GM12873 (cell line): ENCODE measurements around the gene NLN.

Experiments used
- TF ChIP-seq, protein P1 (sequence below): IDR thresholded peaks from 2 replicates; pipeline ENCODE4 v1.5.1; 2012; ENCODE audit warnings: low read depth, mild to moderate bottlenecking, moderate library complexity, low read length, control low read depth; ENCODE audit not compliant: insufficient read depth; ENCODE audit errors: missing control alignments

Gene NLN

DNA sequence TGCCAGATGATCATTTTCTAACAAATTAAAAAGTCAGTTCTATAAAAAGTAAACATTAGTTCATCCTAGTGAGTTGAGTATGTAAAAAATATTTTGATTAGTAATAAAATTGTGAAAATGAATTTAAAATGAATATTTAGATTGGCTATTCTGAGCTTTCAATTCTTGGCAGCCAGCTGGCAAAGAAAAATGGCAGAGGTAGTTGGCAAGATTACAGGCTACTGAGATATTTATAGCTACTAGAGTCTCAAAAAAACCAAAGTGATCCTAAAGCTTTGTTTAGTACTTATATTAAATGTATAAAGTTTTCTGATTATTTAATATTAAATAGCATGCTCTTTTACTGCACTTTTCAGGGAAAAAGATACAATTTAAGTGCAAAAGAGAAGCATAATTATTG lies 25.1 kb upstream of the NLN start:
- TF ChIP-seq, protein P1, sequence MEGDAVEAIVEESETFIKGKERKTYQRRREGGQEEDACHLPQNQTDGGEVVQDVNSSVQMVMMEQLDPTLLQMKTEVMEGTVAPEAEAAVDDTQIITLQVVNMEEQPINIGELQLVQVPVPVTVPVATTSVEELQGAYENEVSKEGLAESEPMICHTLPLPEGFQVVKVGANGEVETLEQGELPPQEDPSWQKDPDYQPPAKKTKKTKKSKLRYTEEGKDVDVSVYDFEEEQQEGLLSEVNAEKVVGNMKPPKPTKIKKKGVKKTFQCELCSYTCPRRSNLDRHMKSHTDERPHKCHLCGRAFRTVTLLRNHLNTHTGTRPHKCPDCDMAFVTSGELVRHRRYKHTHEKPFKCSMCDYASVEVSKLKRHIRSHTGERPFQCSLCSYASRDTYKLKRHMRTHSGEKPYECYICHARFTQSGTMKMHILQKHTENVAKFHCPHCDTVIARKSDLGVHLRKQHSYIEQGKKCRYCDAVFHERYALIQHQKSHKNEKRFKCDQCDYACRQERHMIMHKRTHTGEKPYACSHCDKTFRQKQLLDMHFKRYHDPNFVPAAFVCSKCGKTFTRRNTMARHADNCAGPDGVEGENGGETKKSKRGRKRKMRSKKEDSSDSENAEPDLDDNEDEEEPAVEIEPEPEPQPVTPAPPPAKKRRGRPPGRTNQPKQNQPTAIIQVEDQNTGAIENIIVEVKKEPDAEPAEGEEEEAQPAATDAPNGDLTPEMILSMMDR: no peak

DNA sequence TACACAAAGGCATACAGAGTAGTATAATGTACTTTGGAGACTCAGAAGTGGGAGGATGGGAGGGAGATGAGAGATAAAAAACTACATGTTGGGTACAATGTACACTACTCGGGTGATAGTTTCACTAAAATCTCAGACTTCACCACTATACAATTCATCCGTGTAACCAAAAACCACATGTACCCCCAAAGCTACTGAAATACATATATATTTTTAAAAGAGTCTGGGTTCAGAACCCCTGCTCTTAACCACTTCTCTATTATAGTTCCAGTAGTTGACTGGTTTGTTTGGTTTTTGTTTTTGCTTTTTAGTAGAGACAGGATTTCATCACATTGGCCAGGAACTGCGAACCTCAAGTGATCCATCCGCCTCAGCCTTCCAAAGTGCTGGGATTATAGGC lies 22.7 kb upstream of the NLN start:
- TF ChIP-seq, protein P1: no peak

DNA sequence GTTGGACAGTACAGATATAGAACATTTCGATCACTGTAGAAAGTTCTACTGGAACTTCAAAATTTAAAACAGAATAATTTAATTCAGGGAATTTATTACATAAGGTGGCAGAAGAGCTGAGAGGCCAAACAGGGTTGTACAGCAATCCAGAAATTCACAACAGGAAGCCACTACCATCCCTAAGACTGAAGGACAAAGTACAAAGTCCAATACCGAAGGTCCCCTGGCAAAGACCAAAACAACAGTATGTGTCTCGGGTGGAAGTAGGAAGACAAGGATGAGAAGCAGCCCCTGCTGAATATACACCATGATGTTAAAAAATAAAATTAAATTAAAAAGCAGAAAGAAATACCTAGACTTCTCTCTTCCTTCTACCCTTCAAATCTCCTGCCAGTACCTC lies 20.0 kb upstream of the NLN start:
- TF ChIP-seq, protein P1: no peak

DNA sequence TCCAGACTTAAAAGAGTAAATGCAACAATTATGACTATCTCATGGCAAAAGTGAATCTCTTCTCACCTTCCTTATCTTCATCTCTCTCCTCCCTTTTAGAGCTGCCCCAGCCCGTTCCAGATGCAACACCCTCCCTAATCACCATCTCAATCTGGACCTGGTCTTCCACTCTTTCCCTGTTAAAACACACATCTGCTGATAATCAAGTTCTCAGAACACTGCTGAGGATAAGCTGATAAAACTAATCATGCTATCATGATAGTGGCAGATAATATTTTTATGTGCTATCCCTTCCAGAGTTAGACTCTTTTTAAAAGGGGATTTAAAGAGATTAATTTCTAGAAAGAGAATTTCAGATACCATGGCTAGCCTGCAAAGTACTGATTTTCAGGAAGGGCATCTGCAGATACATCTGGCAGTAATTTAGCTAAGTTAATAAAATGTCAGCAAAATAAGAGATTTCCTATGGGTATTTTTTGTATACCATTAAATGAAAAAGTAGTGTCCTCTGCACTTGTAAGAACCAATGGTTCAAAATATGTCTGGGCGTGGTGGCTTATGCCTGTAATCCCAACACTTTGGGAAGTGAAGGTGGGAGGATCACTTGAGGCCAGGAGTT lies 17.3 kb upstream of the NLN start:
- TF ChIP-seq, protein P1: no peak

DNA sequence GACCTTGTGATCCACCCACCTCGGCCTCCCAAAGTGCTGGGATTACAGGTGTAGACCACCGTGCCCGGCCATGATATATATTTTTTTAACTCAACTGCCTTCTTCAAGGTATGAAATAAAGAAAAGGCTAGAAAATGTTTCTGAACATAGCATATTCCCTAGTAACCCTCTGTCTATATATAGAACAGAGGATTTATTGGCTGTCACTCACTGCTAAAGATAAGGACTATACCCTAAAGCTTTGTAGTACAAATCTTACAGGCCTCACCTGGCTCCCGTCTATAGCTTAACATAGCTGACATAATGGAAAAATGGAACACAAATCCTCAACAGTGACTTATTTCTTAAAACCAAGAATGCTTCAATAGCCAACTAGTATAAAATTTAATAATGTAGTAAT lies 14.3 kb upstream of the NLN start:
- TF ChIP-seq, protein P1: no peak

DNA sequence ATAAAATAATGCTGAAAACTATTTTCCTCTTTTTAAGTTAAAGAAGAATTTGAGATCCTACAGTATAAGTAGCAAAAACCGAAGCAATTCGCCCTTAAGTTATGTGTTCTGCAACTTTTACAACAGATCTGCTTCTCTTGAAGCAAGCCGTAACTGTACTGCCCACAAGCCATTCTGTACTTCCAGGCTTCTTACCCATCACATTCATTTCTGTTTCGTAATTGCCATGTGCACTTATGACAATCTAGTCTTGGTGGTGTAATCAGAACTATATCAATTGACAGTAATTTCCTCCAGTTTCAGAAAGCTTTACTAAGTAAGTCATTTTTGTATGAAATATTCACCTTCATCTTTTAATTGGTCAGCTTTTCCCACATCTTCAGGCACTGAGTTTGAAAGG lies 13.9 kb upstream of the NLN start:
- TF ChIP-seq, protein P1: no peak

DNA sequence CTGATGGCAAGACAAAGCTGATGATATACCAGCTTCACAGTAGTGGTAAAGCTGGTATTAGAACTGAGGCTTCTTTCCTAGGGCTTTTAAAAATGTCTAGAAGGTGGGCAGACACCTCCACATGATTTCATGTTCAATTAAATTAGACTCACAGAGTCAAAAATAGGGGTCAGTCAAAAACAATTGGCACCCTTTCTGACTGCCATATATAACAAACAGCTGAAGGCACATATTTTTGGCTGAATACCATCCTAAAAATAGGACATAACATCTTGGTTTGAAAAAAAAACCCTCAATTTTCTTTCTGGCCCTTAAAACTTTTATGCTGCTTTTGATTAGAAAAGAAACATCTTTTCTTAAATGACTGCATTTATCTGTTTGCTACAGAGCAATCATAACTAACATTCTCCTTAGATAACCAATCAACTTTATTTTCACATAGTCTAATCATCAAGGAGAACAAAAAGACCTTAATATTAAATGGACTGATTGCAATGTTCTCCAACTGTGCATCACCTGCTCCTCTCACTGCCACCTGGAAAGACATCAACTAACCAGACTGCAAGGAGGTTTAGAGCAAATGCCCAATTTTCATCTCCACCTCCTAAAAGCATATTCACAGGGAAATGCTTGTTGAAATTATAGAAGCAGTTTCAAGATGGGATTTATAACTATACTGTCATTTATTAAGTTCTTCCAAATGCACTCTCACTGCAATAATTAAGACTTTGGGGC lies 3.3 kb upstream of the NLN start:
- TF ChIP-seq, protein P1: no peak
